NCI-H1930 (cell line): ENCODE results near the gene ETV5.
"Not testable (repeated sequence)": the region's sequence is repeated elsewhere in the genome, so short reads cannot be mapped to it uniquely, and the experiment has no call there.

Experiments
- DNase-seq, 2 experiments: peaks; one replicate each; lab custom pipeline; 2025; lab: John Stamatoyannopoulos, UW

ETV5 gene

DNA sequence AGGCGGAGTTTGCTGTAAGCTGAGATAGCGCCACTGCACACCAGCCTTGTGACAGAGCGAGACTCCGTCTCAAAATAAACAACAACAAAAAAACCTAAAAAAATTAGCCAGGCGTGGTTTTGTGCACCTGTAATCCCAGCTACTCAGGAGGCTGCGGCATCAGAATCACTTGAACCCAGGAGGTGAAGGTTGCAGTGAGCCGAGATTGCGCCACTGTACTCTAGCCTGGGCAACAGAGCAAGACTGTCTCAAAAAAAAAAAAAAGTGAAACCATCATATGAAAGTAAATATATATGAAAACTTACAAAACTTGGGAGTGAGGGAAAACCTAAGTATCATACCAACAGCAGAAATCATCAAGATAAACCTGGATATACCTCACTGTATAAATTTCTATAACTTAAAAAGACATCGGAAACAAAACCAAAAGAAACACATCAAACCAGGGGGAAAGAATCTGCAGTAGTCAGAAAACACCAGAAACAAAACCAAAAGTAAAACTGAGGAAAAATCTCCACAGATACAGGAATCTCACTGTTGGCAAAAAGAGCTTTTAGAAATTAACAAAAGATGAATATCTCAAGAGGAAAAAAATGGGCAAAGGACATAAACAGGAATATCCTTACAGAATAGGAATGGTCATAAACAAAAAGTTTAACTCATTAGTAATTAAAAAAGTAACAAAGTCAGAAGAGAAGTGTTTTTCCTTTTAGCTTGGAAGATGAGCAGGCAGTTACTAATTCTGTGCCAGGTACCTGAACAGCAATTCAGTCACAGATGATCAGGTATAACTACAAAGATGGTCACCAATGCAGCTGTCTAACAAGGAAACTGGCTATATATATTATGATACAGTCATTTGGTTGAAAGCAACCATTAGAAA, 41.3 kb downstream of the ETV5 start:
- DNase-seq = no peak

- DNase-seq = no peak
Observed at GRCh38 chr3:186060222-186060621, 48.7 kb downstream of the ETV5 start.

- DNase-seq = no peak
Observed at GRCh38 chr3:186059192-186059591, 49.7 kb downstream of the ETV5 start.

GRCh38 chr3:186058225-186058624, 50.7 kb downstream of the ETV5 start:
- no peak for DNase-seq

DNA sequence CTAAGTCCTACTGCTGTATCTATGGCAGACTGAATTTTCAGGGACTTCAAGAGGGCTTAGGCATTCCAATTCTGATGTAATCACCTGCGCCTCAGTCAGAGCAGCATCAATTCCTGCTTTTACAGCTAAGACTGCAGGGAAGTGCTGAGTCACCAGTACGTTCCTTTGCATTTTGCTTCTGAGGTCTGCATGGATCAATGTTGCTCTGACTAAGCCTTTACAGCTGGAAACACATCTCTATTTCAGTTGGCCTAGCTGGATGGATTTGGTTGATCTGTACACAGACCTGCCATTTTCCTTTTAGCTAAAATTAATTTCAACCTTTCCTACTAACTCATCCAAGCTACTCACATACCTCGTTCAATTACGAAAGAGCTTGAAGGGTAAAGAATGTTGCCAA, 51.3 kb downstream of the ETV5 start:
- no peak for DNase-seq

- DNase-seq = no peak
Observed at GRCh38 chr3:186054792-186055352, 54.0 kb downstream of the ETV5 start.

DNA sequence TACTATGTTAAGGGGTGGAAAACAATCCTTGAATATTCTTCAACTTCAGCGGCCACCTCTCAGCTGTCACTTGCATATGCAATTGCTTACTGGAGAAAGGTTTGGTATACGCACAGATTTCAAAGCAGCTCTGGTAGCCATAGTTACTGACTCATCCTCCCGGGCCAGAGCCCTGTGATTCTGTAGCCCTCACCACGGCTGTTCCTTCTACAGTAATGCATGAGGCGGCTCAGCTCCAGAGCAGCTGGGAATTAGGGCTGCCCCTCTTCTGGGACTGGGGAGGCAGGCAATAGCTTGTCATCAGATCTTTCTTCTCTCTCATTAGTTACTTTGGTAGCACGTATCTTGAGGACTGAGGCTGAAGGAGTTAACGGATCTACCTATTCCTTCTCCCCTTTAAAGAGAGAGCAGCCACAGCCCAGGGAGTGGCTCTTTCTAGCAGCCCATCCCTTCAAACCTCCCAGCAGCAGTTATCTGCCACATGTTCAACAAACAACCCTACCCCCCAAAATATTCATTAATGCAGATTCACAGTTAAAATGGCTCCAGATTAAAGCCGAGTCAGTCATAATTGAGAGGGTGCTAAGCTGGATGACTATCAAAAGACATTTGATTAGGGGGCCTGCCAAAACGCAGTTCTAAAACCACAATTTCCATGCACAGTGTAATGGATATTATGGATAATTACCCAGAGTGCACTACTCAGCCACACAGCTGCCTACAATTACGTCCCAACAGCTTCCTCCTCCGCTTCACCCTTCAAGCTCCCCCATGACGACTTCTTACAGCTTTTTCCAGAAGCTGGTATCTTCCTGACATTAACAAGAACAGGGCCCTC, 54.7 kb downstream of the ETV5 start:
- no peak for DNase-seq

DNA sequence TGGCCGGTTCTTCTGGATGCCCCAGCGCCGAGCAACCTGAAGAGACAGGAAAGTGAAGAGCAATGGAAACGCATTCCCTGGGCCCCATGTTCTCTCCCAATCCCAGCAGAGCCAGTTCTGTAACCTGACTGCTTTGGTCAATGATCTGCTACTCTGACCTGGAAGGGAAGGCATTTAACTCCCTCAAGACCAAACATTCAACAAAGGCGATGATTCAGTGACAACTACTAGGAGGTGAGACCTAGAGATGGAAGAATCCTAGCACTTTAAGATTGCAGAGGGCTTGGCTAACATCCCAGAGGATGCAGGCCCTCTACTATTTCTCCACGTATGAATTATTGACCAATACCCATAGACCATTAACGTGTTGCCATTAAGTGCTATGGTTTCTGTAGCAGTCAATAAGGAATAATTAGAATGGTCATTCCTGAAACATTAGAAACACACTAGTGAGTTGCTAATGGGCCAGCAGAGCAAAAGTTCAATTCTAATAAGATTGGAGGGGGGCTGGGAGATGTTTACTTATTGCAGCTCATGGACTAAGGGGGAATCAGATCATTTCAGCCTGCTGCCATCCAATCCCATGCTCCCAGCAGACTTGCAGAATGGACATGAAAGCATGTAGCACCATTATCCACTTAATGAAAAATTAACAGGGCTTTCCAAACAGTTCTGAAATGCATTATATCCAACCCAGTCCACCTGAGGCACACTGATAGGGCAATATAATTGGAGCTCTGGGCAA, 56.6 kb downstream of the ETV5 start:
- no peak for DNase-seq

- no peak for DNase-seq
Observed at GRCh38 chr3:186049001-186049400, 59.9 kb downstream of the ETV5 start.

DNA sequence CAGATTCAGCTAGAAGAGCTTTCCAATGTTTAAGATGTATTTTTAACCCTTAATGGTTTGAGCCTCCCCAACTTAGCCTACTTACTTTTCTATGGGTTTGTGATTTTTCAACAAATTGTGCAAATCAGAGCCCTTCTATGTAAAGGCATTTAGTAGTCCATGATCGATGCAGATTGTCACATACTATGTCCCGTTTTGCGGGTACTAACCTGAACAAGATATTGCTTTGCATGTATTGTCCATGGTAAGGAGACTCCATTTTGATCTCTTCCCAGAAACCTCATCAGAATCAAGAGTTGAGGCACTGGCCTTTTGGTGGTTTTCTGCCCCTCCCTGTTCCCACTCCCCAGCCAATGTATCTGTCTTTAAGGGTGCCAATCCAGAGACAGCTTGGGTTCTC, 60.8 kb downstream of the ETV5 start:
- no peak for DNase-seq

- no peak for DNase-seq
Observed at GRCh38 chr3:186046838-186047237, 62.1 kb downstream of the ETV5 start.

- no peak for DNase-seq
Observed at GRCh38 chr3:186044968-186045367, 63.9 kb downstream of the ETV5 start.

DNA sequence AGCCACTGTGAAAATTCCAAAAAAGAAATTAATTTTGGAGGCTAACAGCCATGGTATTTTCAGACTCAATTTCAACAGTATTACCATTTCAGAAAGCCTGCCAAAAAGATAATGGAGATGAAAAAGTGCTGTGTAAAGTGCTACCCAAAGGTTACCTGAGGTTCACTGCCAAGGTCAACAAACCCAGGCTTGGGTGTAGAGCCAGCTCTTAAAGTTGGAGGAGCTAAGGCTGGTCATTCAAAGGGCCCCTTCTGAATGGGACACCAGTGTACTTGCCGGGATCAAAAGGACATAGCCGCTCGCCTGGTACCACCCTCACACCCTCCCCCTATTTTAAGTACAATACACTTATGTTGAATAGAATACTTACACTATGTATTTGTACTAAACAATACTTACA, 64.5 kb downstream of the ETV5 start:
- DNase-seq = no peak

DNA sequence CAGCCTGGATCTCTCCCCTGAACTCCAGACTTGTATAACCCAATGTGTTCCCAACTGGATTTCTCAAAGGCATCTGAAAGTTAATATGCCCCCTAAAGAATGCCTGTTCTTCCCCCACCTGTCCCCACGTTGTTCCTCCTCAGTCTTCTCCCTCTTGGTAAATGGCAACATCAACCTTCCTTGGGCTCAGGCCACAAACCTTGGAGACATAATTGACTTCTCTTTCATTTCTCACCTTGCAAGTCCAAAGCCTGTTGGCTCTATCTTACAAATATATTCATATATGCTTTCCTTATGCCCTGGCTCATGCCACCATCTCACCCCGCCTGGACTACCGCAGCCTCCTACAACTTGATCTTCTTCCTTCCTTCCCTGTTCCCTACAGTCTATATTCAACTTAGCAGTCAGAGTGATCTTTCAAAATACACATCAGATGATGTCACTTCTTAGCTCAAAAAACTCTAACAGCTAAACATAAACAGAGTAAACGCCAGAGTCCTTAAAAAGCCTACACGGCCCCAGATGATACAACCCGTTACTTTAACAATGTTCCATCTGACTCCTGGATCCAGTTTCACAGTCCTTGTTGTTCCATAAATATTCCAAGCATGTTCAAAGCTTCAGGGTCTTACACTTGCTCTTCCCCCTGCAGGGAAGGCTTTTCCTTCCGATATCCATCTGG, 66.2 kb downstream of the ETV5 start:
- DNase-seq = no peak

DNA sequence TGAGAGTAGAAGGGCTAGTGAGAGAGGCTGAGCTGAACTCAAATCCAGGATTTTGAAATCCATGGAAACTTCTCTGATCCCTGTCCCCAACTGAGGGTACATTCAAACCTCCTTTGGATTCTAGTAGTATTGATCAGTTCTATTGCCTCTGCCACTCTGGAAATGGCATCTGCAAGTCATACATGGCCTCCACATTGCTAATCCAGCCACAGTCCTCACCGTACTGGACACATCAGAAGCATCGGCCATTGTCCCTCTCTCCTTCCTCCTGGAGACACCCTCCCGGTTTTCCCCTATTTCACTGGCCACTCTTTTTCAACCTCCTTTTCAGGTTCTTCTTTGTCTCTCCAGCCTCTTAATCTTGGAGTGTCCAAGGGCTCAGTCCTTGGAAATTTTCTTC, 66.9 kb downstream of the ETV5 start:
- no peak for DNase-seq

- no peak for DNase-seq
Observed at GRCh38 chr3:186038360-186038759, 70.5 kb downstream of the ETV5 start.

DNA sequence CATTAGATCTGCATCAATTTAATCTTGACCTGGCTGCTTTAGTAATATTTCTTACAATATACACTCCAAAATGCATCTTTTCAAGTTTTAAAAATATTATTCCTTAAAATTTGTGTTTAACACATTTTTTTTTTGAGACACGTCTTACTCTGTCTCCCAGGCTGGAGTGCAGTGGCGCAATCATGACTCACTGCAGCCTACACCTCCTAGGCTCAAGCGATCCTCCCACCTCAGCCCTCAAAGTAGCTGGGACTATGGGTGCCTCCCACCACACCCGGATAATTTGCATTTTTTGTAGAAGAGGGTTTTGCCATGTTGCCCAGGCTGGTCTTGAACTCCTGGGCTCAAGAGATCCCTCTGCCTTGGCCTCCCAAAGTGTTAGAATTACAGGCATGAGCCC, 73.6 kb downstream of the ETV5 start:
- no peak for DNase-seq

- DNase-seq = no peak
Observed at GRCh38 chr3:186032321-186032720, 76.6 kb downstream of the ETV5 start.

DNA sequence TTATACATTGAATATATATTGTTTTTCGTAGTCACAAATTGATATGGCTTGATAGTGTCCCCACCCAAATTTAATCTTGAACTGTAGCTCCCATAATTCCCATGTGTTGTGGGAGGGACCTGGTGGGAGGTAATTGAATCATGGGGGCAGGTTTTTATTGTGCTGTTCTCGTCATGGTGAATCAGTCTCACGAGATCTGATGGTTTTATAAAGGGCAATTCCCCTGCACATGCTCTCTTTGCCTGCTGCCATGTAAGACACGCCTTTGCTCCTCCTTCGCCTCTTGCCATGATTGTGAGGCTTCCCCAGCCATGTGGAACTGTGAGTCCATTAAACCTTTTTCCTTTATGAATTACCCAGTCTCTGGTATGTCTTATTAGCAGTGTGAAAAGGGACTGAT, 82.9 kb downstream of the ETV5 start:
- not testable (repeated sequence) for DNase-seq

DNA sequence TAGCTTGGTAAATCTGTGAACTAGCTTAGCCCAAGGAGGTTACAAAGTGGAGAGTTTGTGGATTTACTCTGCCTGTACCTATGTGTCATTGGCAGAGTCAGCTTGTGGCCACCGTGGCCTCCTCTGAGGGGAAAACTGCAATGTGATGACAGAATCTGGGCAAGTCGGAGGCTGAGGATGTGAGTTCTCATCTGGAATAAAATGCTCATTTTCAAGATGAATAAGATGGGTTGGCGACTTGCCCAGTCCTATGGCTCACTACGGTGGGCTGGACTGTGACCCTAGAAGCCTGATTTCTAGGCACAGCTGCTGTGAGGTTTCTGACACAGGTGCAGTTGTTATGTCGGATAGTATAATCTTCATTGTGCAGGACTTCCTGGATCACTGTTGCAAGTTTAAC, 83.7 kb downstream of the ETV5 start:
- DNase-seq = no peak

DNA sequence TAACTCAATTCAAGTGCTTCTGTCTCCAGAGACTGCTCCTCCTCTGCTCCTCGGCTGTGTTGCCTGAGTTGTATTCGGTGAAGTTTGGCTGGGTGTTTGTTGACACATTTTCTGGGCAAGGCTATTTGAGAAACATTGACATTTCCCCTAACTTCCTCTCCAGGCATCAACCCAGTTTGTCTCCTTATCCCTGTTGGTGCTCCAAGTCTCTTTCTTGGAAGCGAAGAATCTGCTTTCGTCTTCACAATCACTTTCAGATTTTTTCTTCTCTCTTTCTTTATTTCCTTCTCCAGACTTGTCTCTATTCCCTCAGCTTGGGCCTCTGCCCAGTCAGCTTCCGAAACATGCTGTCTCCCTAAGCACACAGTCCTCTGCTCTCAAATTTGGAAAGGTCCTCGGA, 84.7 kb downstream of the ETV5 start:
- DNase-seq = no peak

DNA sequence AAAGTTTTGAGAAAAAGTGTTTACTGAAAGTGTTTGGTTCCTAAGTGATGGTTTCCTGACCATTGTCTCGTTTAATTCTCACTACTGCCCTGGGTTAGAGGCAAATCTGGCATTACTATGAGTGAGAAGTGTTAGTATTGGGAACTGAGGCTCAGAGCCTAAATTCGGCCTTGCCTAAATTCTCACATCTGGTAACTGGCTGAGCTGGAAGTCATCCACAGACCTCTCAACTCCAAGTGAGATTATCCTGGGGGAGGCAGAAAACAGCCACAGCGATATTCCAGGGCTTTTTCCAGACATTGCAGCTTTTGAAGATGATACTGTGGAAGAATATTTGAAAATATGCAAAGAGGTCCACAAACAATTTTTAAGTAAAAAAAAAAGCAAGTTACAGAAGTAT, 86.0 kb downstream of the ETV5 start:
- no peak for DNase-seq
